Neutrophil (primary cell): ENCODE results near the gene KLHDC7B.
A peak's percentile ranks its signal among the peaks of the same experiment; 100 is the strongest.

Experiments
- H3K27ac ChIP-seq: fragments of 200-600 bp; sonication (generic); 2 replicates; pipeline ENCODE4 v1.5.1; 2016; ENCODE audit warnings: mild to moderate bottlenecking, moderate library complexity
- H3K27me3 ChIP-seq: fragments of 200-600 bp; sonication (generic); 2 replicates; pipeline ENCODE4 v1.6.0; 2016; ENCODE audit warnings: mild to moderate bottlenecking
- H3K36me3 ChIP-seq: fragments of 200-600 bp; sonication (generic); 2 replicates; pipeline ENCODE4 v1.5.1; 2017
- H3K4me1 ChIP-seq, 2 experiments: fragments of 200-600 bp in 1 of 2; sonication (generic) in 1 of 2; 1 replicate in 1 of 2; 2 replicates in 1 of 2; pipeline versions ENCODE4 v1.5.1 to v1.6.1; 2013 to 2016; ENCODE audit warnings: low read depth in 1 of 2, low read length in 1 of 2, mild to moderate bottlenecking in 1 of 2, moderate library complexity in 1 of 2; ENCODE audit not compliant: control insufficient read depth in 1 of 2, insufficient read depth in 1 of 2
- H3K4me3 ChIP-seq, 2 experiments: fragments of 200-600 bp in 1 of 2; sonication (generic) in 1 of 2; 1 replicate in 1 of 2; 2 replicates in 1 of 2; pipeline ENCODE4 v1.5.1; 2013 to 2016; ENCODE audit warnings: low read depth in 1 of 2, low read length in 1 of 2, mild to moderate bottlenecking in 1 of 2, moderate library complexity in 1 of 2
- H3K9me3 ChIP-seq: fragments of 200-600 bp; sonication (generic); 2 replicates; pipeline ENCODE4 v1.5.1; 2016
- TF ChIP-seq, protein P1 (sequence below): fragments of 200-600 bp; sonication (generic); IDR thresholded peaks from 2 replicates; pipeline ENCODE4 v1.5.1; 2016; ENCODE audit warnings: antibody characterized with exemption

KLHDC7B gene

GRCh38 chr22:50560034-50560433 is 14.3 kb downstream of the KLHDC7B start:
- H3K36me3 ChIP-seq = no peaks in the 10 kb centered on the region
- H3K4me1 ChIP-seq = peaks cover 11 to 15% of the 10 kb centered on the region in 2 experiments
- TF ChIP-seq, protein P1, sequence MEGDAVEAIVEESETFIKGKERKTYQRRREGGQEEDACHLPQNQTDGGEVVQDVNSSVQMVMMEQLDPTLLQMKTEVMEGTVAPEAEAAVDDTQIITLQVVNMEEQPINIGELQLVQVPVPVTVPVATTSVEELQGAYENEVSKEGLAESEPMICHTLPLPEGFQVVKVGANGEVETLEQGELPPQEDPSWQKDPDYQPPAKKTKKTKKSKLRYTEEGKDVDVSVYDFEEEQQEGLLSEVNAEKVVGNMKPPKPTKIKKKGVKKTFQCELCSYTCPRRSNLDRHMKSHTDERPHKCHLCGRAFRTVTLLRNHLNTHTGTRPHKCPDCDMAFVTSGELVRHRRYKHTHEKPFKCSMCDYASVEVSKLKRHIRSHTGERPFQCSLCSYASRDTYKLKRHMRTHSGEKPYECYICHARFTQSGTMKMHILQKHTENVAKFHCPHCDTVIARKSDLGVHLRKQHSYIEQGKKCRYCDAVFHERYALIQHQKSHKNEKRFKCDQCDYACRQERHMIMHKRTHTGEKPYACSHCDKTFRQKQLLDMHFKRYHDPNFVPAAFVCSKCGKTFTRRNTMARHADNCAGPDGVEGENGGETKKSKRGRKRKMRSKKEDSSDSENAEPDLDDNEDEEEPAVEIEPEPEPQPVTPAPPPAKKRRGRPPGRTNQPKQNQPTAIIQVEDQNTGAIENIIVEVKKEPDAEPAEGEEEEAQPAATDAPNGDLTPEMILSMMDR = no peak
- no peak overlapping the region for H3K27ac ChIP-seq
- H3K4me3 ChIP-seq = no peak overlapping the region
- no peaks in the 10 kb centered on the region for H3K9me3 ChIP-seq
- H3K27me3 ChIP-seq = peaks cover 16% of the 10 kb centered on the region

GRCh38 chr22:50561401-50562358 is 16.0 kb downstream of the KLHDC7B start:
- Histone ChIP-seq H3K27ac (peak overlapping the region; percentile 16), H3K36me3 (no peaks in the 10 kb centered on the region), H3K9me3 (no peaks in the 10 kb centered on the region), H3K27me3 (peaks cover 21% of the 10 kb centered on the region), H3K4me3 (no peak overlapping the region), H3K4me1 (peaks cover 11 to 15% of the 10 kb centered on the region in 2 experiments)
- TF ChIP-seq, protein P1 = no peak

- H3K4me3 ChIP-seq = peak within 1 kb of the TSS; percentile 69 to 88
- no peaks in the 10 kb centered on the region for H3K9me3 ChIP-seq
- peaks cover 21% of the 10 kb centered on the region for H3K27me3 ChIP-seq
- peak within 1 kb of the TSS; percentile 76 for H3K27ac ChIP-seq
- peaks cover 11 to 15% of the 10 kb centered on the region in 2 experiments for H3K4me1 ChIP-seq
- H3K36me3 ChIP-seq = peaks cover 6% of the 10 kb centered on the region
- TF ChIP-seq, protein P1 = peak; percentile 100
Observed at GRCh38 chr22:50562523-50563412, 17.1 kb downstream of the KLHDC7B start, which contains the start of gene SYCE3. SYCE3 (minus strand) TSS chr22:50562919; CDS start chr22:50556405, 6,514 bp downstream.

- H3K4me3 ChIP-seq = peak overlapping the region; percentile 69 to 88
- H3K4me1 ChIP-seq = peaks cover 11 to 15% of the 10 kb centered on the region in 2 experiments
- TF ChIP-seq, protein P1 = no peak
- H3K27ac ChIP-seq = peak overlapping the region; percentile 76
- peaks cover 12% of the 10 kb centered on the region for H3K36me3 ChIP-seq
- H3K27me3 ChIP-seq = peaks cover 21% of the 10 kb centered on the region
- H3K9me3 ChIP-seq = no peaks in the 10 kb centered on the region
Observed at GRCh38 chr22:50563413-50564160, 17.9 kb downstream of the KLHDC7B start.

DNA sequence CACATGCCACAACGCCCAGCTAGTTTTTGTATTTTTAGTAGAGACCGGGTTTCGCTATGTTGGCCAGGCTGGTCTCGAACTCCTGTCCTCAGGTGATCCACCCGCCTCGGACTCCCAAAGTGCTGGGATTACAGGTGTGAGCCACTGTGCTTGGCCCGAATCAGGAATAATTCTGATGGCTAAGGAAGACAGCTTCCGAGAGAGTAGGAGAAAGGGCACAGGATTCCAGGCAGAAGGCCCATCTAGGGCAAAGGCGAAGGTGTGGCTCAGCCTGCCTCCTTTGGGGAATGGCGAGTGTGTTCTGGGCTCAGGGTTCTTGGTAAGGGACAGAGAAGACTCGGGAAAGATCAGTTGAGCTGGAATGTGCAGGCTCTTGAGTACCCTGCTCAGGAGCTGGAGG is 18.6 kb downstream of the KLHDC7B start:
- H3K27me3 ChIP-seq = peaks cover 21% of the 10 kb centered on the region
- H3K4me1 ChIP-seq = peaks cover 11 to 15% of the 10 kb centered on the region in 2 experiments
- no peaks in the 10 kb centered on the region for H3K9me3 ChIP-seq
- H3K4me3 ChIP-seq = no peak overlapping the region
- peaks cover 19% of the 10 kb centered on the region for H3K36me3 ChIP-seq
- TF ChIP-seq, protein P1 = no peak
- H3K27ac ChIP-seq = no peak overlapping the region
